ENCODE results near the gene JAML. TPM values are rescaled to one million over a fixed set of nuclear protein-coding genes. Genes with fewer than 3 reads are reported as not detected.

JAML gene
- total and polyA plus RNA-seq, 2 of the 8 experiments (the other 6 are each of a cell fraction or from before 2014, with no cell fraction given): 0.12 to 0.58 TPM

- no peak for TF ChIP-seq CTBP2 (IDR thresholded peaks at IDR 0.05; ENCODE audit: borderline replicate concordance, insufficient read depth, insufficient read length, low read length)
- TF ChIP-seq CREB1 (IDR thresholded peaks at IDR 0.05): no peak
- no peak for TF ChIP-seq GABPA (IDR thresholded peaks at IDR 0.05; ENCODE audit: borderline replicate concordance, insufficient read depth, low read length)
- TF ChIP-seq TCF12 (IDR thresholded peaks at IDR 0.05; ENCODE audit: low read depth, low read length): no peak
Observed at GRCh38 chr11:118213781-118214180, 11.0 kb downstream of the JAML start (continued).

Data from H1 (cell line).